ENCODE data around the gene PLXDC2. TPM values are rescaled to one million over a fixed set of nuclear protein-coding genes. Genes with fewer than 3 reads are reported as not detected.

PLXDC2 gene
- total RNA-seq, 1 experiment from 2014 or later = under 0.01 TPM

DNA sequence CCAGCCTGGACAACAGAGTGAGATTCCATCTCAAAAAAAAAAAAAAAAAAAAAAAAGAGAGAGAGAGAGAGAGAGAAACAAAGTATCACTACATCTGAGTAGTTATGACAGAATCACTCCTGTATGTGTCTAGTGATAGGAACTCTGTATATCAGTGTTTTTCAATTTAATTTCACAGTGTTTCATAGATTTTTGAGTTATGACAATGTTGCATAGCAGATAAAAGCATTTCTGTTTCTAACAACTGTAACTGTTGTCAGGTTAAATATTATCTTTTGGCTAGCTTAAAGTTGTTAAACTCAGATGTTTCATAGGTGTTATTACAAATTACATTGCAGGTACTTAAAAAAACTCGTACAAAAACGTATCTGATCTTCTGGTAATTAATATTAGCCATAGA, 60.3 kb downstream of the PLXDC2 start:
- Histone ChIP-seq H3K4me3 (no peak overlapping the region), H3K36me3 (no peaks in the 10 kb centered on the region), H3K27me3 (no peaks in the 10 kb centered on the region), H3K9me3 (no peaks in the 10 kb centered on the region)
- no peak for DNase-seq

DNA sequence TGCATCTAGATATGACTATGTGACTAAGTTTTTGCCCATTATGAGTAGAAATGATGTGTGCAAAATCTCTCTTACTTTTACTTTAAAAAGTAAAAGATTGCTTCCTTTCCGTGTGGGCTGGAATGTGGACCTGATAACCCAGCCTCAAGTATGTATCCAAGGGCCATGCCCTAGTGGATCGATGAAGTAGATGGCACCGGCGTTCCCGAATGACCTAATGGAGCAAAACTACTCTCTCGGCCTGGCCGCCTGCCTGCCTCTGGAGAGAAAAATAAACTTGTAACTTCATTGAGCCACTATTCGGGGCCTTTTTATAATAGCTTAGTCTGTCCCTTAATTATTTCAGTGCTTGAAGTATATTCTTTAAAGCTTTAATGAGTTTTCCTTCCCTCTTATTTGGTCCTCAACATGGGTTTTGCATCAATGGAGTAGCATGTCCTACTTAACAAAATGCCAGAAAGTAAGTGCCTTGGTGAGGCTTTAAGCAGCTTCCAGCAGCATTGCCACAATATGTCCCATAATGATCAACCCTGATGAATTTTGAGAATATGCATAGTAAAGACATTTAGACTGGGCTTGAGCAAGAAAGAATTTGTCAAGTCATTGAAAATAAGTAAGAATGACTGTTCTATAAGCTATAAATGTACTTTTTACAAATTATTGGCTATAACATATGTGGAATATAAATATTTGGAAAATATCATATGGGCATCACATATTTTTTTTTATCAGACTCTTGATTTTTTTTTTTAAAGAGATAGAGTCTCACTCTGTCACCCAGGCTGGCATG, 61.4 kb downstream of the PLXDC2 start:
- H3K27me3 ChIP-seq = no peaks in the 10 kb centered on the region
- DNase-seq = no peak
- H3K4me3 ChIP-seq = no peak overlapping the region
- no peaks in the 10 kb centered on the region for H3K9me3 ChIP-seq
- H3K36me3 ChIP-seq = no peaks in the 10 kb centered on the region

DNA sequence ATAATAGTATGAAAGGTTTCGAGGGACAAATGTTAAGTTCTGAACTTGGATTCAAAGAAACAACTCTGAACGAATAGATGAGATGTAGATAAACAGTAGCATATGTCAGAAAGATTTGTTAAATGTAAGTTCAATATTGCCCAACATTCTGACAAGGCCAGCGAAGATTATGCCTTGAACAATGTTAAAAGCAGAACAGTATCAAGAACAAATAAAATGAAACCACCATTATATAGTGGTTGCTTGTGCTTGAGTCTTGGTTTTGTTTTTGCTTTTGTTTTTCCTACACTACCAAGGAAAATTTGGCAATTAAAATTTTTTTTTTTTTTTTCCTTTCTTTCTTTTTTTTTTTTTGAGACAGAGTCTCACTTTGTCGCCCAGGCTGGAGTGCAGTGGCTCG, 66.4 kb downstream of the PLXDC2 start:
- H3K36me3 ChIP-seq = no peaks in the 10 kb centered on the region
- H3K4me3 ChIP-seq = no peak overlapping the region
- no peaks in the 10 kb centered on the region for H3K9me3 ChIP-seq
- DNase-seq = no peak
- H3K27me3 ChIP-seq = no peaks in the 10 kb centered on the region

DNA sequence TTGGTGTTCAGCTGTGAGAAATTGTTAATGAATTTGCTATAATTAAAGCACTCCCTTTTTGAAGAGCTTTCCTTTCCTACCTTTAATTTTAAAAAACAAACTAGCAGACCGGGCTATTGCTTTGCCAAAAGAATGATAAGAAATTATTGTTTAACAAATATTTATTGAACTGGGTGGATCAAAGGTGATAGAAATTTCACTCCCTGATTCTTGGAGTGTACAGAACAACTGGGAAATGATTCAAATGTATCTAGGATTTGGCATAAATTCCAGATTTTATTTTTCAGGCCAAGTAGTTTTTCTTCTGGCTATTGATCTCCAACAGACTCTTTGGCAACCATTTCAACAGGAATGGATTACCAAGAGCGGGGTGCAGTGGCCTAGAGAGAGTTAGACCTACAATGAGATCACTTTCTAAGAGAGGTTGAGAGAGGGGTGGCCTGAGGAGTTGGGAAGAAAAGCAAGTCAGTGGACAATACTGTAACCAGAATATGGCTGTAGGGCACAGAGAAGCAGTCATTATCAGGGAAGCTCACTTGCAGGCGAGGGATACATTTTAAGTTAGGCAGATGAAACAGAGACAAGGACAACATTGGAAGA, 71.9 kb downstream of the PLXDC2 start:
- H3K9me3 ChIP-seq = no peaks in the 10 kb centered on the region
- H3K4me3 ChIP-seq = no peak overlapping the region

GRCh38 chr10:19889256-19889655, 73.0 kb downstream of the PLXDC2 start:
- no peak for DNase-seq
- Histone ChIP-seq H3K9me3 (no peaks in the 10 kb centered on the region), H3K4me3 (no peak overlapping the region), H3K36me3 (no peaks in the 10 kb centered on the region), H3K27me3 (no peaks in the 10 kb centered on the region)

More for the DNA sequence above, 71.9 kb downstream of the PLXDC2 start:
- Histone ChIP-seq H3K27me3 (no peaks in the 10 kb centered on the region), H3K36me3 (no peaks in the 10 kb centered on the region)
- no peak for DNase-seq

DNA sequence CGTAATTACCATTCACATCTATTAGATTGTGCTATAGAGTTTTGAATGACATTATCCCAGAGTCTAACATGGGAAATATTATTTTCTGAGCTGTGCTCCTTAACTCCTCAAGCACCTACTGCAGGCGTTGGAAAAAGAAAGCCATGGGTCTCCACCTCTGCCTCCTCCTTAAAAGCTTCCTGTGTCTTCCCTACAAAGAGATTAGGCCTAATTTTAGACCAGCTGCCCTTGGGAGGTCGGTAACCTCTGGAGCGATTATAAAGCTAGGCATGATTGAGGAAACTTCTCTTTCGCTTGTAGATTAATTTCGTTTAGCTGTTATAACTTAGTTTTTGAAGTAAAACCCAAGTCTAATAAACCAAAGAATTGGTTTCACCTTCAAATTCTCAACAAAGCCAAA, 75.2 kb downstream of the PLXDC2 start:
- Histone ChIP-seq H3K36me3 (no peaks in the 10 kb centered on the region), H3K9me3 (no peaks in the 10 kb centered on the region), H3K4me3 (no peak overlapping the region), H3K27me3 (no peaks in the 10 kb centered on the region)
- no peak for DNase-seq

- no peaks in the 10 kb centered on the region for H3K36me3 ChIP-seq
- DNase-seq = no peak
- H3K9me3 ChIP-seq = no peaks in the 10 kb centered on the region
- no peaks in the 10 kb centered on the region for H3K27me3 ChIP-seq
- H3K4me3 ChIP-seq = no peak overlapping the region
Observed at GRCh38 chr10:19892270-19892669, 76.0 kb downstream of the PLXDC2 start.

- Histone ChIP-seq H3K4me3 (no peak overlapping the region), H3K27me3 (no peaks in the 10 kb centered on the region), H3K9me3 (no peaks in the 10 kb centered on the region), H3K36me3 (no peaks in the 10 kb centered on the region)
- DNase-seq = no peak
Observed at GRCh38 chr10:19892677-19893076, 76.4 kb downstream of the PLXDC2 start.

DNA sequence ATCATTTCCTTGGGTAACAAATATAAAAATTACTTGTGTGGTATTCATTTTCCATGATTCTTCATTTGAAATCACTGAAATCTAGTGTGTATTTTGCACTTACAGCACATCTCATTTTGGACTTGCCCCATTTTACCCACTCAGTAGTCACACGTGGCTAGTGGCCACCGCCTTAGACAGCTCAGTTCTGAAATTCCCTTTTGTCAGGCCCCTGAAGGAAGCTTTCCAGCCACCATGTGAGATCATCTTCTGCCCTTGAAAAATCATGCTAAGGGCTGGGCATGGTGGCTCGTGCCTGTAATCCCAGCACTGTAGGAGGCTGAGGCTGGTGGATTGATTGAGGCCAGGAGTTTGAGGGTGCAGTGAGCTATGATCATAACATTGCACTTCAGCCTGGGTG, 79.3 kb downstream of the PLXDC2 start:
- DNase-seq = no peak
- no peaks in the 10 kb centered on the region for H3K36me3 ChIP-seq
- H3K9me3 ChIP-seq = no peaks in the 10 kb centered on the region

DNA sequence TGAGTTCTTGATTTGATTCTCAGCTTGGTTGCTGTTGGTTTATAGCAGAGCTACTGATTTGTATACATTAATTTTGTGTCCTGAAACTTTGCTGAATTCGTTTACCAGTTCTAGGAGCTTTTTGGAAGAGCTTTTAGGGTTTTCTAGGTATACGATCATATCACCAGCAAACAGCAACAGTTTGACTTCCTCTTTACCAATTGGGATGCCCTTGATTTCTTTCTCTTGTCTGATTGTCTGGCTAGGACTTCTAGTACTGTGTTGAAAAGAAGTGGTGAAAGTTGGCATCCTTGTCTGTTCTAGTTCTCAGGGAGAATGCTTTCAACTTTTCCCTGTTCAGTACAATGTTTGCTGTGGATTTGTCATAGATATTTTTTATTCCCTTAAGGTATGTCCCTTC, 86.2 kb downstream of the PLXDC2 start:
- DNase-seq = no peak
- no peaks in the 10 kb centered on the region for H3K27me3 ChIP-seq

More for the DNA sequence above, 79.3 kb downstream of the PLXDC2 start:
- Histone ChIP-seq H3K4me3 (no peak overlapping the region), H3K27me3 (no peaks in the 10 kb centered on the region)

GRCh38 chr10:19904202-19904661, 88.0 kb downstream of the PLXDC2 start:
- H3K36me3 ChIP-seq = no peaks in the 10 kb centered on the region
- H3K9me3 ChIP-seq = no peaks in the 10 kb centered on the region
- no peak for DNase-seq
- H3K27me3 ChIP-seq = no peaks in the 10 kb centered on the region
- H3K4me3 ChIP-seq = no peak overlapping the region

More for the DNA sequence above, 86.2 kb downstream of the PLXDC2 start:
- no peaks in the 10 kb centered on the region for H3K36me3 ChIP-seq
- no peaks in the 10 kb centered on the region for H3K9me3 ChIP-seq
- no peak overlapping the region for H3K4me3 ChIP-seq

GRCh38 chr10:19906108-19906791, 90.0 kb downstream of the PLXDC2 start:
- Histone ChIP-seq H3K9me3 (no peaks in the 10 kb centered on the region), H3K4me3 (no peak overlapping the region), H3K27me3 (no peaks in the 10 kb centered on the region), H3K36me3 (no peaks in the 10 kb centered on the region)
- DNase-seq = no peak

DNA sequence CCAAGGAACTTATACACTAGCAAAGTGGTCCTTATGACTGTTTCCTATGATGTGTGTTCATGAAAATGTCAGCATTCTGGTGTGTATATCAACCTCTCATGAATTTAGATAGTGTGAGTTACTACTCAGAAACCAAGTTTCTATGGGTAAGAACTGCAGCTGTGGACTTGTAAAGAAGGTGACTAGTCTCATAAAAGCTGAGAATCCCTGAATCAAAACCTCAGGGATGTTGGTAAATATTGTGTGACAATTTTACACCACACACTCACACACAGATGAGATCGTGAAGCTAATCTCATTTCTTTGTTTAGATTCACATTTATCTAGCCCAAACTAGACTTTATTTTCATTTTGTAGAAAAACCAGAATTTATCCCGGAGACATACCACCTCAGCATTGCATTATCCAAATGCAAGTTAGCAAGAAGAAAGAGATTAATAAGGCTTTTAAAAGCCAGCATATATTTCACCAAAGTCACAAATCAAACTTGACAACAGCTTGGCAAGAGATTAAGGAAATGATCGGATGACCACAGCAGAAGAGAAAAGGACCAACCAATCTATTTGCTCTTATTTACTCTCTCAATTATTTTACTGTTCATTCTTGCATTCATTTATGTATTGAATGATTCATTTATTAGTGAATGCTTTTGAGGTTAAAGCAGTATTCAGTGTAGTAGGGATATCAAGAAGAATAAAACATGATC, 92.9 kb downstream of the PLXDC2 start:
- DNase-seq = no peak
- Histone ChIP-seq H3K9me3 (no peaks in the 10 kb centered on the region), H3K27me3 (no peaks in the 10 kb centered on the region), H3K36me3 (no peaks in the 10 kb centered on the region), H3K4me3 (no peak overlapping the region)

- H3K36me3 ChIP-seq = no peaks in the 10 kb centered on the region
- no peak for DNase-seq
- no peaks in the 10 kb centered on the region for H3K9me3 ChIP-seq
- no peak overlapping the region for H3K4me3 ChIP-seq
- peaks cover 3% of the 10 kb centered on the region; the same call in 1 of the 2 replicates for H3K27me3 ChIP-seq
Observed at GRCh38 chr10:19911886-19912285, 95.7 kb downstream of the PLXDC2 start.

- H3K9me3 ChIP-seq = no peaks in the 10 kb centered on the region
- no peak for DNase-seq
- no peak overlapping the region for H3K4me3 ChIP-seq
- peaks cover 7% of the 10 kb centered on the region; the same call in 1 of the 2 replicates for H3K27me3 ChIP-seq
- H3K36me3 ChIP-seq = no peaks in the 10 kb centered on the region
Observed at GRCh38 chr10:19913987-19914386, 97.8 kb downstream of the PLXDC2 start.

GRCh38 chr10:19915125-19915524, 98.9 kb downstream of the PLXDC2 start:
- Histone ChIP-seq H3K9me3 (no peaks in the 10 kb centered on the region), H3K36me3 (no peaks in the 10 kb centered on the region), H3K4me3 (no peak overlapping the region), H3K27me3 (peaks cover 7% of the 10 kb centered on the region; the same call in 1 of the 2 replicates)
- DNase-seq = no peak

- H3K36me3 ChIP-seq = no peaks in the 10 kb centered on the region
- H3K27me3 ChIP-seq = peaks cover 7% of the 10 kb centered on the region; the same call in 1 of the 2 replicates
- DNase-seq = no peak
- H3K9me3 ChIP-seq = no peaks in the 10 kb centered on the region
- H3K4me3 ChIP-seq = no peak overlapping the region
Observed at GRCh38 chr10:19915816-19916215, 99.6 kb downstream of the PLXDC2 start.

All from MG63 (cell line).